PC-3 (cell line): ENCODE results near the gene CDSN.

ENCODE experiments used
- CTCF ChIP-seq: fragments of 300-600 bp; sonication (generic); conservative IDR thresholded peaks from 2 replicates; pipeline ENCODE4 v1.5.1; 2017; ENCODE audit warnings: antibody characterized with exemption, low read depth, mild to moderate bottlenecking, low read length
- EZH2phosphoT487 ChIP-seq: fragments of 300-600 bp; sonication (generic); IDR thresholded peaks from 2 replicates; pipeline ENCODE4 v1.6.1; 2018; ENCODE audit warnings: mild to moderate bottlenecking, antibody characterized with exemption, low read length, borderline replicate concordance

GRCh38 chr6:31158140-31158862 is 38.1 kb upstream of the CDSN start, which contains the start of gene TCF19:
- TF ChIP-seq CTCF (no peak), EZH2phosphoT487 (no peak)
